Sciatic nerve (tissue), 2 donors: ENCODE data around the gene TRIM14. TPM values are rescaled to one million over a fixed set of nuclear protein-coding genes. Genes with fewer than 3 reads are reported as not detected.
"Not testable (repeated sequence)": the region's sequence is repeated elsewhere in the genome, so short reads cannot be mapped to it uniquely, and the experiment has no call there.

ENCODE experiments used
- ATAC-seq: fragments of 200-7000 bp; cut with Tn5 transposase; one replicate; pipeline ENCODE4 v1.9.1; 2020; ENCODE audit warnings: mild to moderate bottlenecking, moderate library complexity
- DNase-seq: peaks from one replicate; pipeline ENCODE4 v3.0.0-alpha.2; 2020; ENCODE audit warnings: low spot score
- intact Hi-C: fragments of 100-400 bp; cut with DNase I; formaldehyde crosslinking; loops from one replicate; pipeline ENCODE4 v1.14.2; 2022
- total RNA-seq: library from RNA; stranded (reverse); fragmentation: NEBNext Ultra II Directional; extraction: Animal tissue kit (Norgen Biotek cat#: 25700); gene quantifications from one replicate; pipeline ENCODE4 v1.2.1, GENCODE V29; 2021
- donor health status: DM: no; HTN: no; CAD: no.
- donor health status: DM: no; HTN: no; CAD: no.

Gene TRIM14
- total RNA-seq, 1 donor from 2014 or later: 12.6 TPM

GRCh38 chr9:98142925-98143481, 24.0 kb upstream of the TRIM14 start:
- DNase-seq (no peak), ATAC-seq (no peak)
- intact Hi-C loops: no loop called here

GRCh38 chr9:98142182-98142907, 23.3 kb upstream of the TRIM14 start:
- DNase-seq (no peak), ATAC-seq (peak; percentile 26)
- intact Hi-C loops: no loop called here

- no peak for ATAC-seq
- DNase-seq: no peak
- intact Hi-C loops: no loop called here
Measured at GRCh38 chr9:98140503-98140902, 21.5 kb upstream of the TRIM14 start.

GRCh38 chr9:98136489-98136888, 17.5 kb upstream of the TRIM14 start:
- intact Hi-C loops: no loop called here
- ATAC-seq: no peak
- no peak for DNase-seq

GRCh38 chr9:98135938-98136337, 16.9 kb upstream of the TRIM14 start:
- DNase-seq: no peak
- intact Hi-C loops: no loop called here
- no peak for ATAC-seq

- intact Hi-C loops: no loop called here
- no peak for ATAC-seq
Measured at GRCh38 chr9:98135558-98135934, 16.5 kb upstream of the TRIM14 start.

GRCh38 chr9:98134702-98135557, 15.9 kb upstream of the TRIM14 start:
- intact Hi-C loops: no loop called here
- ATAC-seq: no peak
- DNase-seq: no peak

More at GRCh38 chr9:98135558-98135934, 16.5 kb upstream of the TRIM14 start:
- no peak for DNase-seq

GRCh38 chr9:98132806-98133631, 14.0 kb upstream of the TRIM14 start:
- no peak for DNase-seq
- intact Hi-C loops: no loop called here
- ATAC-seq: no peak

GRCh38 chr9:98132158-98132557, 13.1 kb upstream of the TRIM14 start:
- ATAC-seq: no peak

GRCh38 chr9:98130576-98131228, 11.7 kb upstream of the TRIM14 start:
- DNase-seq: no peak
- no peak for ATAC-seq
- intact Hi-C loops: no loop called here

More at GRCh38 chr9:98132158-98132557, 13.1 kb upstream of the TRIM14 start:
- no peak for DNase-seq
- intact Hi-C loops: no loop called here

GRCh38 chr9:98130060-98130459, 11.0 kb upstream of the TRIM14 start:
- DNase-seq, intact Hi-C loops, ATAC-seq: not testable (repeated sequence)

- no peak for DNase-seq
- ATAC-seq: peak; percentile 67
- intact Hi-C loops: no loop called here
Measured at GRCh38 chr9:98129451-98129881, 10.4 kb upstream of the TRIM14 start.

GRCh38 chr9:98128316-98128715, 9.3 kb upstream of the TRIM14 start:
- intact Hi-C loops: no loop called here
- DNase-seq (no peak), ATAC-seq (no peak)

GRCh38 chr9:98127226-98127625, 8.2 kb upstream of the TRIM14 start:
- DNase-seq (no peak), ATAC-seq (no peak)
- intact Hi-C loops: no loop called here

GRCh38 chr9:98124637-98125426, 5.8 kb upstream of the TRIM14 start:
- DNase-seq (no peak), ATAC-seq (no peak)
- intact Hi-C loops: no loop called here

- DNase-seq, ATAC-seq, intact Hi-C loops: not testable (repeated sequence)
Measured at GRCh38 chr9:98124091-98124490, 5.1 kb upstream of the TRIM14 start.

GRCh38 chr9:98121058-98121457, 2.0 kb upstream of the TRIM14 start:
- DNase-seq (no peak), ATAC-seq (no peak)
- intact Hi-C loops: no loop called here

- DNase-seq: no peak
- intact Hi-C loops: no loop called here
- ATAC-seq: no peak
Measured at GRCh38 chr9:98120476-98120875, 1.5 kb upstream of the TRIM14 start.
